OCI-LY7 (cell line): ENCODE measurements around the gene EGFR. TPM values are rescaled to one million over a fixed set of nuclear protein-coding genes. Genes with fewer than 3 reads are reported as not detected.

ENCODE experiments used
- BruUV-seq: library from RNA; stranded (reverse); fragments of 400-500 nt; replicated peaks from 2 replicates; lab custom pipeline; 2021; lab: Mats Ljungman, UMichigan
- CTCF ChIA-PET: fragments of 300-600 bp; sonication (Branson Sonifier 250); formaldehyde crosslinking; loops from one replicate; lab custom pipeline; 2022; ENCODE audit warnings: antibody characterized with exemption; ENCODE audit not compliant: unreplicated experiment; lab: Charles Lee
- POLR2A ChIA-PET: fragments of 300-600 bp; sonication (Branson Sonifier 250); formaldehyde crosslinking; loops from one replicate; lab custom pipeline; 2022; ENCODE audit warnings: antibody characterized with exemption; lab: Charles Lee
- DNase-seq: peaks from one replicate; pipeline ENCODE4 v3.0.0-alpha.2; 2015; ENCODE audit warnings: low spot score
- H2AFZ ChIP-seq: fragments of 200-600 bp; sonication (generic), shearing (Covaris generic); 2 replicates; pipeline ENCODE4 v1.6.1; 2014; ENCODE audit warnings: mild to moderate bottlenecking, antibody characterized with exemption, low read length, moderate library complexity
- H3K27ac ChIP-seq: fragments of 200-600 bp; sonication (generic); 2 replicates; pipeline ENCODE4 v1.5.1; 2014; ENCODE audit warnings: mixed run types, low read depth, mild to moderate bottlenecking, moderate library complexity, low read length, inconsistent platforms; ENCODE audit not compliant: poor library complexity, severe bottlenecking
- H3K36me3 ChIP-seq: fragments of 200-600 bp; sonication (generic); 2 replicates; pipeline ENCODE4 v1.6.1; 2014; ENCODE audit warnings: mild to moderate bottlenecking, antibody characterized with exemption, low read length, moderate library complexity, mixed read lengths; ENCODE audit not compliant: insufficient read depth
- H3K4me1 ChIP-seq: fragments of 200-600 bp; sonication (generic); 2 replicates; pipeline ENCODE4 v1.5.1; 2014; ENCODE audit warnings: mild to moderate bottlenecking, low read length; ENCODE audit not compliant: insufficient read depth, poor library complexity, severe bottlenecking
- H3K4me2 ChIP-seq: fragments of 200-600 bp; sonication (generic); 2 replicates; pipeline ENCODE4 v1.6.1; 2014; ENCODE audit warnings: mild to moderate bottlenecking, low read length
- H3K4me3 ChIP-seq: fragments of 200-600 bp; sonication (generic); 2 replicates; pipeline ENCODE4 v1.5.1; 2014; ENCODE audit warnings: mild to moderate bottlenecking, low read depth, low read length; ENCODE audit not compliant: poor library complexity, severe bottlenecking
- H3K79me2 ChIP-seq: fragments of 200-600 bp; sonication (generic); 2 replicates; pipeline ENCODE4 v1.6.1; 2016; ENCODE audit warnings: low read depth, mild to moderate bottlenecking, low read length, moderate library complexity, mixed read lengths; ENCODE audit not compliant: insufficient read depth
- H3K9me2 ChIP-seq: fragments of 200-600 bp; sonication (generic); 2 replicates; pipeline ENCODE4 v1.6.1; 2016; ENCODE audit warnings: mild to moderate bottlenecking, low read length, mixed read lengths; ENCODE audit not compliant: insufficient read depth
- H3K9me3 ChIP-seq: fragments of 200-600 bp; sonication (generic); 2 replicates; pipeline ENCODE4 v1.6.1; 2014; ENCODE audit warnings: mild to moderate bottlenecking, mixed run types, low read length, mixed read lengths
- H4K20me1 ChIP-seq: fragments of 200-600 bp; sonication (generic); 2 replicates; pipeline ENCODE4 v1.6.1; 2014; ENCODE audit warnings: mild to moderate bottlenecking, antibody characterized with exemption, low read length, moderate library complexity, mixed read lengths; ENCODE audit not compliant: insufficient read depth
- CTCF ChIP-seq: fragments of 200-600 bp; sonication (generic); conservative IDR thresholded peaks from 2 replicates; pipeline ENCODE4 v1.5.1; 2014; ENCODE audit warnings: mild to moderate bottlenecking, antibody characterized with exemption, low read length, moderate library complexity, mixed read lengths
- EZH2phosphoT487 ChIP-seq: fragments of 200-600 bp; sonication (generic); IDR thresholded peaks from 2 replicates; pipeline ENCODE4 v1.6.1; 2018; ENCODE audit warnings: low read depth, borderline replicate concordance, mild to moderate bottlenecking, mixed run types, antibody characterized with exemption, low read length, moderate library complexity, mixed read lengths
- intact Hi-C: fragments of 100-400 bp; cut with micrococcal nuclease; formaldehyde crosslinking; loops from one replicate; pipeline ENCODE4 v1.10.0; 2022; ENCODE audit not compliant: unreplicated experiment
- total RNA-seq, 2 experiments: library from RNA; depleted of rRNA in 1 of 2; stranded (reverse); fragments of >200 nt in 1 of 2; shearing (Covaris generic) in 1 of 2; gene quantifications; 2 replicates each; pipeline ENCODE4 v1.2.3, GENCODE V29; 2014 to 2022

Gene EGFR
- total RNA-seq, 2 experiments from 2014 or later: 0.27 TPM; not detected in 1

GRCh38 chr7:55107946-55108345 is 89.1 kb downstream of the EGFR start:
- Histone ChIP-seq H3K9me2 (no peaks in the 10 kb centered on the region), H3K4me3 (no peak overlapping the region), H3K9me3 (no peaks in the 10 kb centered on the region), H3K4me1 (no peaks in the 10 kb centered on the region), H2AFZ (no peak overlapping the region), H3K4me2 (no peak overlapping the region), H3K27ac (no peak overlapping the region), H4K20me1 (no peaks in the 10 kb centered on the region), H3K79me2 (no peaks in the 10 kb centered on the region), H3K36me3 (no peaks in the 10 kb centered on the region)
- intact Hi-C loops: no loop called here
- BruUV-seq: no TSS peak
- POLR2A ChIA-PET: no interaction called here
- TF ChIP-seq CTCF (no peak), EZH2phosphoT487 (no peak)
- DNase-seq: no peak
- CTCF ChIA-PET: no interaction called here

DNA sequence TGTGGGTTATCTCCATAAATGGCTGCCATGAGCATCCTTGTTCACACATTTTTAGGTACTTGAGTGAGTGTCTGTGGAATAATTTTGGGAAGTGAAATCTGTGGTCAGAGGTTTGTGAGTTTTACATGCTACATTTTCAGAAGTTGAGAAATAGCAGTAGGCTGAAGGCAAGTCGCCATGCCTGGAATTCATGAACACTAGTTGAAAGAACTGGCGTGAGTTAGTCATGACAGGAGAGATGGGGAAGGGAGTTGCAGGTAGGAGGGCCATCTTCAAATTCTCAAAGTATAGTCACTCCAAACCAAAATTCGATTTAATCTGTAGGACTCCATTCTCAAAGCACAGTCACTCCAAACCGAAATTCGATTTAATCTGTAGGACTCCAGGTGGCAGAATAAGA is 89.6 kb downstream of the EGFR start:
- intact Hi-C loops: no loop called here
- no peak for TF ChIP-seq CTCF
- TF ChIP-seq EZH2phosphoT487: no peak
- no peak for DNase-seq
- Histone ChIP-seq H3K4me1 (no peaks in the 10 kb centered on the region), H3K36me3 (no peaks in the 10 kb centered on the region), H3K79me2 (no peaks in the 10 kb centered on the region), H3K9me3 (no peaks in the 10 kb centered on the region), H3K27ac (no peak overlapping the region), H3K9me2 (no peaks in the 10 kb centered on the region), H4K20me1 (no peaks in the 10 kb centered on the region), H2AFZ (no peak overlapping the region), H3K4me3 (no peak overlapping the region), H3K4me2 (no peak overlapping the region)
- ChIA-PET CTCF (no interaction called here), POLR2A (no interaction called here)
- BruUV-seq: no TSS peak

DNA sequence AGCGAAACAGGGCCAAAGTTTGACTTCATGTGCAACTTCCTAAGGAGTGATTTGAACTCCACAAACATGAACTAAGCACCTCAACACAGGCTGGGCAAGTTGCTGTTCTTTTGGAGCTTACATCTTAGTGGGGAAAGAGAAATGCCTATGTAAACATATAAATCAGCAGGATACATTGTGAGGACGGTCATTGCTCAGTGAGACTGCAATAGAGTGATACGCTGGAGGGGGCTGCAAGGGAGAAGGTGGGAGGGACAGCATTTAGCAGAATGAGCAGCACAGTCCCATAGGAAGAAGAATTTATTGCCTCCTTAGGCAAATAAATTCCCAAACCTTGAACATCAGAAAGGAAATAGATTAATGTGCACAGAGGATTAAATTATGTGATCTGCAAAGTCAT is 90.0 kb downstream of the EGFR start:
- no peak for TF ChIP-seq EZH2phosphoT487
- no peak for TF ChIP-seq CTCF
- H2AFZ ChIP-seq: no peak overlapping the region
- H3K27ac ChIP-seq: no peak overlapping the region
- no peak for DNase-seq
- H4K20me1 ChIP-seq: no peaks in the 10 kb centered on the region
- intact Hi-C loops: no loop called here
- no peaks in the 10 kb centered on the region for H3K9me2 ChIP-seq
- CTCF ChIA-PET: no interaction called here
- no peaks in the 10 kb centered on the region for H3K4me1 ChIP-seq
- H3K4me3 ChIP-seq: no peak overlapping the region
- POLR2A ChIA-PET: no interaction called here
- H3K9me3 ChIP-seq: no peaks in the 10 kb centered on the region
- no peaks in the 10 kb centered on the region for H3K79me2 ChIP-seq
- BruUV-seq: no TSS peak
- H3K36me3 ChIP-seq: no peaks in the 10 kb centered on the region
- no peak overlapping the region for H3K4me2 ChIP-seq
